Endothelial cell of umbilical vein (primary cell): ENCODE data around the gene TTLL5. TPM values are rescaled to one million over a fixed set of nuclear protein-coding genes. Genes with fewer than 3 reads are reported as not detected.

Experiments used
- BruUV-seq: library from RNA; stranded (reverse); fragments of 400-500 nt; replicated peaks from 2 replicates; lab custom pipeline; 2021; lab: Mats Ljungman, UMichigan
- CTCF ChIA-PET: fragments of 300-600, 350-600 bp; sonication (Branson Sonifier 250); formaldehyde crosslinking; loops from one replicate; lab custom pipeline; 2021; ENCODE audit warnings: antibody characterized with exemption, inconsistent platforms; lab: Charles Lee
- POLR2A ChIA-PET: fragments of 300-600, 350-600 bp; sonication (Branson Sonifier 250); formaldehyde crosslinking; loops from one replicate; lab custom pipeline; 2021; ENCODE audit warnings: antibody characterized with exemption, inconsistent platforms; lab: Charles Lee
- DNase-seq: peaks from one replicate; pipeline ENCODE4 v3.0.0-alpha.2; 2011; ENCODE audit warnings: low read depth, low spot score
- FAIRE-seq: peaks from 2 replicates; lab custom pipeline; 2011; peaks lifted over from hg19 to GRCh38; lab: Jason Lieb, UNC
- H2AFZ ChIP-seq: 2 replicates; pipeline ENCODE4 v1.6.0; 2012; ENCODE audit warnings: low read depth, low read length, control low read depth, inconsistent platforms
- H3K27ac ChIP-seq: 2 replicates; pipeline ENCODE4 v1.5.1; 2011; ENCODE audit warnings: low read depth, mild to moderate bottlenecking, control low read depth, low read length, moderate library complexity; ENCODE audit not compliant: insufficient read depth
- H3K27me3 ChIP-seq, 2 experiments: 2 replicates each; pipeline versions ENCODE4 v1.6.0 to v1.6.1; 2011; ENCODE audit warnings: low read length in 2 of 2, mixed read lengths in 1 of 2; ENCODE audit not compliant: control insufficient read depth in 2 of 2, insufficient read depth in 2 of 2
- H3K36me3 ChIP-seq, 2 experiments: 2 replicates in 1 of 2; 3 replicates in 1 of 2; pipeline ENCODE4 v1.5.1; 2011; ENCODE audit warnings: low read length in 2 of 2, mild to moderate bottlenecking in 1 of 2, moderate library complexity in 1 of 2; ENCODE audit not compliant: control insufficient read depth in 2 of 2, insufficient read depth in 2 of 2; ENCODE audit errors: extremely low read depth in 1 of 2
- H3K4me1 ChIP-seq: 3 replicates; pipeline ENCODE4 v1.5.1; 2011; ENCODE audit warnings: mild to moderate bottlenecking, low read length; ENCODE audit not compliant: control insufficient read depth, insufficient read depth; ENCODE audit errors: extremely low read depth
- H3K4me2 ChIP-seq: 2 replicates; pipeline ENCODE4 v1.6.1; 2011; ENCODE audit warnings: low read length, control low read depth, mixed read lengths; ENCODE audit not compliant: insufficient read depth
- H3K4me3 ChIP-seq, 3 experiments: fragments of 200-600 bp in 1 of 3; sonication (generic), shearing (Covaris generic) in 1 of 3; replicated peaks in 1 of 3; 2 replicates each; pipeline ENCODE4 v1.5.1; 2011 to 2016; ENCODE audit warnings: control low read depth in 3 of 3, low read length in 3 of 3, mild to moderate bottlenecking in 2 of 3, inconsistent platforms in 1 of 3, low read depth in 1 of 3, moderate library complexity in 1 of 3; ENCODE audit not compliant: insufficient read depth in 1 of 3
- H3K79me2 ChIP-seq: 2 replicates; pipeline ENCODE4 v1.6.0; 2012; ENCODE audit warnings: low read length, inconsistent platforms; ENCODE audit not compliant: control insufficient read depth, insufficient read depth
- H3K9ac ChIP-seq: replicated peaks from 2 replicates; pipeline ENCODE3; 2011; ENCODE audit warnings: low read length, control low read depth; ENCODE audit not compliant: insufficient read depth; ENCODE audit errors: extremely low read depth
- H3K9me1 ChIP-seq: replicated peaks from 3 replicates; pipeline ENCODE4 v1.6.0; 2011; ENCODE audit warnings: mild to moderate bottlenecking, low read length; ENCODE audit not compliant: control insufficient read depth, insufficient read depth; ENCODE audit errors: extremely low read depth
- H3K9me3 ChIP-seq: replicated peaks from 2 replicates; pipeline ENCODE4 v1.5.1; 2012; ENCODE audit warnings: low read length, inconsistent platforms; ENCODE audit not compliant: control insufficient read depth, insufficient read depth
- H4K20me1 ChIP-seq: replicated peaks from 2 replicates; pipeline ENCODE3; 2011; ENCODE audit warnings: mild to moderate bottlenecking, low read length; ENCODE audit not compliant: control insufficient read depth, insufficient read depth; ENCODE audit errors: extremely low read depth
- EZH2 ChIP-seq: IDR thresholded peaks from 2 replicates; pipeline ENCODE4 v1.6.1; 2012; ENCODE audit warnings: borderline replicate concordance, low read depth, mild to moderate bottlenecking, moderate library complexity, low read length, inconsistent platforms; ENCODE audit not compliant: severe bottlenecking
- FOS ChIP-seq: IDR thresholded peaks from 2 replicates; pipeline ENCODE4 v1.6.1; 2011; ENCODE audit warnings: mild to moderate bottlenecking, low read length, moderate library complexity, borderline replicate concordance; ENCODE audit not compliant: insufficient read depth
- GATA2 ChIP-seq: IDR thresholded peaks from 2 replicates; pipeline ENCODE4 v1.7.0; 2011; ENCODE audit warnings: low read depth, mild to moderate bottlenecking, moderate library complexity, mixed read lengths, low read length; ENCODE audit not compliant: insufficient read length, insufficient read depth
- JUN ChIP-seq: IDR thresholded peaks from 2 replicates; pipeline ENCODE4 v1.6.1; 2011; ENCODE audit warnings: borderline replicate concordance, low read depth; ENCODE audit not compliant: insufficient read length, insufficient read depth
- MYC ChIP-seq: IDR thresholded peaks from one replicate; pipeline ENCODE4 v1.6.1; 2011; ENCODE audit warnings: mild to moderate bottlenecking, low read depth, low read length
- POLR2A ChIP-seq: IDR thresholded peaks from 2 replicates; pipeline ENCODE4 v1.6.1; 2012; ENCODE audit warnings: low read depth, mild to moderate bottlenecking, control low read depth, low read length
- POLR2AphosphoS5 ChIP-seq: IDR thresholded peaks from 2 replicates; pipeline ENCODE4 v1.6.1; 2012; ENCODE audit warnings: low read depth, mild to moderate bottlenecking, control low read depth, low read length, moderate library complexity; ENCODE audit not compliant: insufficient read depth
- dilution Hi-C: fragments of 300-500 bp; cut with MboI; formaldehyde crosslinking; loops from one replicate; pipeline ENCODE4 v1.15.0; 2019; ENCODE audit warnings: low sequenced_read_pairs; ENCODE audit not compliant: extremely low pct_ligation_motif_present
- intact Hi-C: fragments of 100-400 bp; cut with micrococcal nuclease; formaldehyde crosslinking; loops from one replicate; pipeline ENCODE4 v1.10.0; 2022
- polyA plus RNA-seq, 4 experiments: library from polyadenylated mRNA; depleted of rRNA in 3 of 4; stranded (reverse) in 3 of 4; unstranded in 1 of 4; fragments of >200 nt; gene quantifications; 2 replicates each; pipeline versions ENCODE4 v1.2.1 to v1.2.3, GENCODE V29; 2011 to 2012; ENCODE audit warnings: missing spikeins in 1 of 4
- total RNA-seq: library from RNA; stranded (reverse); gene quantifications from 2 replicates; pipeline ENCODE4 v1.2.3, GENCODE V29; 2021
- TF ChIP-seq, protein P1 (sequence below), 2 donors: IDR thresholded peaks; 1 replicate in 1 of 2; 2 replicates in 1 of 2; pipeline ENCODE4 v1.5.1; 2011; ENCODE audit warnings: low read length in 2 of 2, mild to moderate bottlenecking in 2 of 2, moderate library complexity in 2 of 2, control low read depth in 1 of 2, inconsistent platforms in 1 of 2, low read depth in 1 of 2; ENCODE audit not compliant: insufficient read depth in 1 of 2; ENCODE audit errors: extremely low read depth in 1 of 2
- TF ChIP-seq, protein P2 (sequence below): IDR thresholded peaks from 2 replicates; pipeline ENCODE4 v1.6.1; 2011; ENCODE audit not compliant: insufficient read depth, insufficient read length

The TTLL5 gene
- total and polyA plus RNA-seq, 2 donors (not counting 3 experiments of a cell fraction or from before 2014, with no cell fraction given) = 33.2 to 93.6 TPM

DNA sequence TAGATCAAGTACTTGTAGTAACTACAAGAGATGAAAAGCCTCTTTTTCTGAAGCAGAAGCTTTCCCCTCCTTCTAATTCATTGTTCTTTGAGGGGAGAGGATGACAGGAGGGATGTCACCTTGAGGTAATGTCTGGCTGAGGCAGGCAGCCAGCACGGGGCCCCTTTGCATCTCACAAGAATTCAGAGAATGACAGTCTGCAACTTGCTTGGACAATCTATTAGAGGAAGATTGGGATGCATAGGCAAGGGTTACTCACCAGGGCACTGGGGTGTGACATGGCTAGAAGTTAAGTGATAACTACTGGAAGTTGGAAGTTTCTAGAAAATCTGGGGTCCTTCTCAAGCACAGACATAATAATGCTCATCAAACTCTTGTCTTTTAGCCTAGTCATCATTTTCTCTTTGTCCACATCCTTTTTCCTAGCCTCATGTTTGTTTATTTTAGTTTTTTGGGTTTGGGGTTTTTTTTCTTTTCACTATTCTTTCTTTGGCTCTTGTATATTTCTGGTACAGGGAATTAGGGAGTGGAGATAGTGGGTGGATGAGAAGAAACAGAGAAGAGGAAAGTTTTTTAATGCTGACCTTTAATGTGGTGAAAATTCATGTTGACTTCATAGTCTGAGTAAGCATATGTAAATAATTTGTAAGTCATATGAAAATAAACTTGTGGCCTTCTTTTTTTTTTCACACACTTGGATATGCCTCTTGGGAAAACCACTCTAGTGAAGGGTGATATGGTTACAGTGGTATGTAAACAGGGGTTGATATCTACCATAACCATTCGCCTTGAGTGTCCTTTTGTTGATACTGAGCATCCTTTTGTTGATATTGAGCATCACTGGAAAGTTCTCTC is 55.1 kb downstream of the TTLL5 start:
- Histone ChIP-seq H3K9ac (no peak overlapping the region), H3K36me3 (peaks cover 8 to 20% of the 10 kb centered on the region in 2 experiments), H3K4me3 (no peak overlapping the region), H2AFZ (no peak overlapping the region), H3K27ac (no peak overlapping the region), H3K79me2 (no peaks in the 10 kb centered on the region), H3K4me1 (peaks cover 3% of the 10 kb centered on the region), H3K27me3 (no peaks in the 10 kb centered on the region), H4K20me1 (no peaks in the 10 kb centered on the region), H3K4me2 (no peak overlapping the region), H3K9me3 (no peaks in the 10 kb centered on the region), H3K9me1 (no peaks in the 10 kb centered on the region)
- ChIA-PET POLR2A (interaction anchor here (0.7 kb wide), 1 partner anchor 31 kb away, joined by 3 read pairs; no protein-coding TSS in a partner anchor), CTCF (interaction anchor here (1.2 to 9.8 kb wide), 2 partner anchors 263 to 266 kb away, joined by 7 to 617 read pairs; partner anchors contain the start of gene TGFB3)
- no peak for DNase-seq
- FAIRE-seq = no peak
- dilution Hi-C loops = loop anchor here (25.0 kb wide), 1 partner anchor 271 kb away; the partner anchor contains the start of genes IFT43 and TGFB3
- intact Hi-C loops = no loop called here
- no TSS peak for BruUV-seq
- no peak for TF ChIP-seq POLR2AphosphoS5
- no peak for TF ChIP-seq GATA2
- no peak for TF ChIP-seq POLR2A
- TF ChIP-seq EZH2 = no peak
- TF ChIP-seq, protein P1, sequence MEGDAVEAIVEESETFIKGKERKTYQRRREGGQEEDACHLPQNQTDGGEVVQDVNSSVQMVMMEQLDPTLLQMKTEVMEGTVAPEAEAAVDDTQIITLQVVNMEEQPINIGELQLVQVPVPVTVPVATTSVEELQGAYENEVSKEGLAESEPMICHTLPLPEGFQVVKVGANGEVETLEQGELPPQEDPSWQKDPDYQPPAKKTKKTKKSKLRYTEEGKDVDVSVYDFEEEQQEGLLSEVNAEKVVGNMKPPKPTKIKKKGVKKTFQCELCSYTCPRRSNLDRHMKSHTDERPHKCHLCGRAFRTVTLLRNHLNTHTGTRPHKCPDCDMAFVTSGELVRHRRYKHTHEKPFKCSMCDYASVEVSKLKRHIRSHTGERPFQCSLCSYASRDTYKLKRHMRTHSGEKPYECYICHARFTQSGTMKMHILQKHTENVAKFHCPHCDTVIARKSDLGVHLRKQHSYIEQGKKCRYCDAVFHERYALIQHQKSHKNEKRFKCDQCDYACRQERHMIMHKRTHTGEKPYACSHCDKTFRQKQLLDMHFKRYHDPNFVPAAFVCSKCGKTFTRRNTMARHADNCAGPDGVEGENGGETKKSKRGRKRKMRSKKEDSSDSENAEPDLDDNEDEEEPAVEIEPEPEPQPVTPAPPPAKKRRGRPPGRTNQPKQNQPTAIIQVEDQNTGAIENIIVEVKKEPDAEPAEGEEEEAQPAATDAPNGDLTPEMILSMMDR (IDR thresholded peaks at IDR 0.05; ENCODE audit: extremely low read depth in 1 of 2, insufficient read depth in 1 of 2, low read depth in 1 of 2, low read length in 2 of 2) = no peak
- no peak for TF ChIP-seq FOS
- TF ChIP-seq, protein P2, sequence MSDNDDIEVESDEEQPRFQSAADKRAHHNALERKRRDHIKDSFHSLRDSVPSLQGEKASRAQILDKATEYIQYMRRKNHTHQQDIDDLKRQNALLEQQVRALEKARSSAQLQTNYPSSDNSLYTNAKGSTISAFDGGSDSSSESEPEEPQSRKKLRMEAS = no peak
- no peak for TF ChIP-seq JUN
- no peak for TF ChIP-seq MYC
